HG03108 (cell line): ENCODE results near the gene ASAP2.
"Not testable (repeated sequence)": the region's sequence is repeated elsewhere in the genome, so short reads cannot be mapped to it uniquely, and the experiment has no call there.

ENCODE experiments used
- ATAC-seq: cut with Tn5 transposase; IDR thresholded peaks from one replicate; pipeline ENCODE4 v1.9.1; 2021; ENCODE audit warnings: moderate library complexity; ENCODE audit not compliant: unreplicated experiment

The ASAP2 gene

GRCh38 chr2:9397201-9397600, 190.6 kb downstream of the ASAP2 start:
- no peak for ATAC-seq

DNA sequence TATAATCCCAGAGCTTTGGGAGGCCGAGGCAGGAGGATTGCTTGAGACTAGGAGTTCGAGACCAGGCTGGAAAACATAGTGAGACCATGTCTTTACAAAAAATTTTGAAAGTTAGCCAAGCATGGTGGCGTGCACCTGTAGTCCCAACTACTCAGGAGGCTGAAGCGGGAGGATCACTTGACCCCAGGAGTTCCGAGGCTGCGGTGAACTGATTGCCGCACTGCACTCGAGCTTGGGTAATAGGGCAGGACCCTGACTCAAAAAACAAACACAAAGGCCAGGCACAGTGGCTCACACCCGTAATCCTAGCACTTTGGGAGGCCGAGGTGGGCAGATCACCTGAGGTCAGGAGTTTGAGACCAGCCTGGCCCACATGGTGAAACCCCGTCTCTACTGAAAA, 191.6 kb downstream of the ASAP2 start:
- ATAC-seq = not testable (repeated sequence)

DNA sequence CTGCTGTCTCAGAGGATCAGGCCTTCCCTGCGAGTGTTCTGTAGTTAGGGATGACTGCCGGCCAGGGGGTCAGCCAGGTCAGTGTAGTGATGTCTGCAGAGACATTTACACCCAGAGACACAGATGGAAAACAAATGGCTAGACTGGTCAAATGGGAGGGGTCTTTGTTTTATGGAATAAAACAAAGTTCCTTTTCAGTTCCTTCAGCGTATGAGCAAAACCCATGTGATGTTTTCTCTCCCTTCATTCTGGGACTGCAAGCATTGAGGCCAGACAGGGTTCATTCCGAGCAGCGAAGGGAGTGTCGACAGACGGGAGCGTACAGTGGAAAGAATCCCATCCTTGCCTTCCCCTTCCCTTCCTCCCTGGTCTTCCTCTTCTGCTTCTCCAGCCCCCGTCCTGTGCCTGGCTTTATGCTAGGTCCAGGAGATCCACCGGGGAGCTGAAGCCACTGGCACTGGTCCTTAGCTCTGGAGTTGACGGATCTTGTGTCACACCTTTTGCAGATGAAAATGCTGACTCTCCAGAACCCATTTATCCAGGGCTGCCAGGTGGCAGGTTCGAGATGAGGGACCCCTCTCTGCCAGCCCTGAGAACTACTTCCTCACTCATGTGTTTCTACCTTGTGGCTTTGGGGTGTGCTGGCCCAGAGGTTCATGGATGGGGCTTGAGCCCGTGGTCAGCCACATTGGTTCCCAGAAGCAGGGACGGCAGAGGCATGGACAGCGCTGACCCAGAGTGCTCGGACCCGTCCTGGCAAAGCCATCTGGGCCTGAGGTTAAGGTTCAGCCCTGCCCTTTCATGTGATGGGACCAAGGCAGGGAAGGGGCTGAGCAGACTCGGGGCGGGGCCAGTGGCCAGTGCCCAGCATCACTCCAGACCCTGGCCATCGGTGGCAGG, 192.5 kb downstream of the ASAP2 start:
- no peak for ATAC-seq

DNA sequence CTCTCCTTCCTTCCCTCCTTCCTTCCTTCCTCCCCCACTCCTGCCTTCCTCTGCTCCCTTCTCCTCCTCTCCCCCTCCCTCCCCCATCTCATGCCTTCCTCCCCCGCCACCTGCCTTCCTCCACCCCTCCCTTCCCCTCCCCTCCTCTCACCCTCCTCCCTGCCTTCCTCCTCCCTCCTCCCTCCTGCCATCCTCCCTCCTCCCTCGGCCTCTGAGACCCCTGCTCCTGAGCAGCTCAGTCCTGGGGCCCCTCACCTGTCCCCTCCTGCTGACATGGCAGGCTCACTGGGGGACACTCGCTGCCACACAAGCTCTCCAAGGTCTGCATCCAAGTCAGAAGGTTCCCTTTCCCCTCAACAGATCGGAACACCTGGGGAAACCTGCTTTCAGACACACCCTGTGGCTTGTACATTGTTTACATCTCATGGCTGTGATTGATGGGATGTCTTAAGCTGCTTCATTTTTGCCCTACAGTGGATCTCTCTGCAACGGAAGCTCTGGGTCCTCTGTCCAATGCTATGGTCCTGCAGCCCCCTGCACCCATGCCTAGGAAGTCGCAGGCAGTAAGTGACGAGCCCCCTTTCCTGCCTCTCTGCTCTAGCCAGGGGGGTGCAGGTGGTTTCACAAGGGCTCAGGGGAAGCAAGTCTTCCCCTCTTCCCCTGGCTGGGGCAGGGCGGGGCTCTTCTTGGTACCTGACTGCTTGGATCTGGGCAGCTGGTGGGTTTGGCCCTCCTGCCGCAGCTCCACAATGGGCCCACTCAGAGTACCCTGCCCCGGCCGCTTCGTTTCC, 193.9 kb downstream of the ASAP2 start:
- no peak for ATAC-seq

GRCh38 chr2:9401059-9401547, 194.5 kb downstream of the ASAP2 start:
- no peak for ATAC-seq

- ATAC-seq = no peak
Observed at GRCh38 chr2:9401646-9402371, 195.2 kb downstream of the ASAP2 start.

DNA sequence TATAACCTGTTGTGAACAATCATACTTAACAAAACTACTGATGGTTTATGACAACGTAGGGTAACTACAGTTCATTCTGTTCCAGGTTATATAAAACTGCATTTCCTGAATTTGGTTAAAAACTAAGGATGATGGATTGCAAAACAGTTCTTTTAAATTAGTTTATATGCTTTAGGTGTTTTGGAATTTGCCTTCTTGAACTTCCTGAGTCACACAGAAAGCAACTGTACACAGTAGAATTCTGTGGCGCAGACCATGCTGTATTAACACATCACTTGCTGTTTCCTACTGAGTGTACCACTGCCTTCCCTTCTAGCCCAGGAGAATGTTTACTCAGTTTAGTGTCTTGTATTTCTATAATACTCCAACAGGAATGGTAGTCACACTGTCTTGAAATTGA, 197.3 kb downstream of the ASAP2 start:
- ATAC-seq = no peak

DNA sequence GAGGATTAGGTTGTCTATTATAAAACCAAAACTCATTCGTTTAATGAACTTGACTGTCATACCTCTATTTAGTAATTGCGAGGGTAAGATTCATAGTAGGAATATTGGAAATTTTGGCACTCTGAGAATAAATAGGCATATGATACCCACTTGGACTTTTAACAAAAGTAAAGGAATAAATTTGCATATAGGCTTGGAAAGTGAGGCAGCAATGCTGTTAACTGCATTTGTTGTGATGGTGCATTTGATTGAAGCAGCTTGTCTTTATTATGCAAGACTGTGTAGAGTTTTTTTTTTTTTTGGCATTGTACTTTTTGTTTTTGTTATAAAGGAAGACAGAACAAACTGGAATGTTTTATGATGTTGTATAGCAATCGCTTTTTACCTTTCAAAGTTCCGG, 197.8 kb downstream of the ASAP2 start:
- ATAC-seq = no peak

DNA sequence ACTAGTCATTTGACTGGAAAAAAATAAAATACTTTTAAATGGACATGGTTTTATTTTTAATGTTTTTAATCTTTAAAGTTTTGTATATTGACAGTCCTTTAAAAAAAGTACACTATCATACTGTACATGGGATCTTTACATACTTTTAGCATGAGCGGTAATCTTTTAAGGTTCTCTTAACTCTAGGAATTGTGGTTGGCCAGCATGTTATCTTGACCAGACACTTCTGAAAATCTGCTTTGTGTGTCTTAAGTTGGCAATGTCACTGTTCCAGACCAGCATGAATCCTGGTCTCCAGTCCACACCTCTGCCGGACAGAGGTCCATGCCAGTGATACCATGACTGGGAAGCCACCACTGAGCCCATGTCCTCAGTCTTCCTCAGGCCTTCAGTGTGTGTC, 199.0 kb downstream of the ASAP2 start:
- no peak for ATAC-seq

- no peak for ATAC-seq
Observed at GRCh38 chr2:9406529-9407362, 200.1 kb downstream of the ASAP2 start.

GRCh38 chr2:9407363-9407811, 200.8 kb downstream of the ASAP2 start:
- ATAC-seq = no peak

- ATAC-seq = no peak
Observed at GRCh38 chr2:9408641-9409151, 202.1 kb downstream of the ASAP2 start.

DNA sequence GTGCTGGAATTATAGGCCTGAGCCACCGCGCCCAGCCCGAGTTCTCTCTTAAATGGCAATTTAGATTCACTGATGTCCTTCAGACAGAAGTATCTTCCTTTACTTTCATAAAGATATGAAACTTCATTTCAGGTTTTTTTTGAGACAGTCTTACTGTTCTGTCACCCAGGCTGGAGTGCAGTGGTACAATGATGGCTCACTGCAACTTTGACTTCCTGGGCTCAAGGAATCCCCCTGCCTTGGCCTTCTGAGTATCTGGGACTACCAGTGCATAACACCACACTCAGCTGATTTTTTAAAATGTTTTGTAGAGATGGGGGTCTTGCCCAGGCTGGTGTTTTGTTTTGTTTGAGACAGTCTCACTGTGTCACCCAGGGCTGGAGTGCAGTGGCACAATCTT, 203.5 kb downstream of the ASAP2 start:
- ATAC-seq = no peak

DNA sequence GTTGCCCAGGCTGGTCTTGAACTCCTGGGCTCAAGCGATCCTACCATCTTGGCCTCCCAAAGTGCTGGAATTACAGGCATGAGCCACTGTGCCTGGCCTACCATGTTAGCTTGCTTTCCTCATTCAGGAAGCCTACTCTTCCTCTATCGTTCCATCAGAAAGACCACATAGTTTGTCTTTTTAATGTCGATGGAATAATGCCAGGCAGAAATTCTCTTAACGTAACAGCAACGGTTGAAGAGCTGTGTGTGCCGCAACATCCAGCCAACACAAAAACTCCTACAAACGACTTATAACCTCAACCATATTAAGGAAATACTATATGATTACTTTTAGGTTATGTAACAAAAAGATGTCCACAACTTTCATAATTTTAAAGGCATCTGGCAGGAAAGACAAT, 206.2 kb downstream of the ASAP2 start:
- ATAC-seq = no peak

GRCh38 chr2:9415516-9416169, 209.0 kb downstream of the ASAP2 start:
- ATAC-seq = no peak

- no peak for ATAC-seq
Observed at GRCh38 chr2:9416267-9416961, 209.8 kb downstream of the ASAP2 start.

- ATAC-seq = no peak
Observed at GRCh38 chr2:9416962-9417316, 210.3 kb downstream of the ASAP2 start.

GRCh38 chr2:9417725-9418124, 211.1 kb downstream of the ASAP2 start:
- ATAC-seq = no peak

DNA sequence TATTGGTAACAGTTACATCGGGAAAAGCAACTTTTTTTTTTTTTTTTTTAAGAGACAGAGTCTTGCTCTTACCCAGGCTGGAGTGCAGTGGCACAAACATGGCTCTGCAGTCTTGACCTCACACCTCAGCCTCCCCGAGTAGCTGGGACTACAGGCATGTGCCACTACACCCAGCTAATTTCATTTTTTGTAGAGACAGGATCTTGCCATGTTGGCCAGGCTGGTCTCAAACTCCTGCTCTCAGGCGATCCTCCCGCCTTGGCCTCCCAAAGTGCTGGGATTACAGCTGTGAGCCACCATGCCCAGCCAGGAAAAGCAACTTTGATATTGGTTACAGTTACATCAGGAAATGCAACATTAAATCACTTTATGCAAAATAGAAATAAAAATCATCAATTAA, 212.1 kb downstream of the ASAP2 start:
- no peak for ATAC-seq
